WTC11 (cell line): ENCODE measurements around the gene NFIX. TPM values are rescaled to one million over a fixed set of nuclear protein-coding genes. Genes with fewer than 3 reads are reported as not detected.

Experiments
- ATAC-seq: fragments of 200-7000 bp; cut with Tn5 transposase; 2 replicates; pipeline ENCODE4 v1.10.0; 2021; ENCODE audit warnings: mild to moderate bottlenecking, moderate library complexity
- CTCF ChIA-PET: fragments of 300-600 bp; sonication (Branson Sonifier 250); formaldehyde crosslinking; loops from one replicate; lab custom pipeline; 2021; ENCODE audit warnings: antibody characterized with exemption; lab: Charles Lee
- POLR2A ChIA-PET: fragments of 350-600 bp; sonication (Branson Sonifier 250); formaldehyde crosslinking; loops from one replicate; lab custom pipeline; 2021; ENCODE audit warnings: antibody characterized with exemption; lab: Charles Lee
- DNase-seq: peaks from one replicate; pipeline ENCODE4 v3.0.0; 2021; ENCODE audit warnings: low spot score
- H3K27ac Mint-ChIP-seq: 2 replicates; pipeline ENCODE4 v1.8.0; 2021; ENCODE audit warnings: mixed read lengths
- H3K27me3 Mint-ChIP-seq: 2 replicates; pipeline ENCODE4 v1.8.0; 2021; ENCODE audit warnings: low read depth, mild to moderate bottlenecking, moderate library complexity, mixed read lengths
- H3K36me3 Mint-ChIP-seq: 2 replicates; pipeline ENCODE4 v1.8.0; 2021; ENCODE audit warnings: mixed read lengths
- H3K4me1 Mint-ChIP-seq: 2 replicates; pipeline ENCODE4 v1.8.0; 2022; ENCODE audit warnings: mixed read lengths
- H3K4me3 Mint-ChIP-seq: 2 replicates; pipeline ENCODE4 v1.8.0; 2021; ENCODE audit warnings: mild to moderate bottlenecking, moderate library complexity, mixed read lengths
- H3K9me3 Mint-ChIP-seq: 2 replicates; pipeline ENCODE4 v1.8.0; 2021; ENCODE audit warnings: mixed read lengths
- ATF3 ChIP-seq: sonication (generic); formaldehyde crosslinking; conservative IDR thresholded peaks from 2 replicates; pipeline ENCODE4 v1.8.1; 2022; ENCODE audit warnings: mild to moderate bottlenecking, missing genetic modification reagents
- CREB1 ChIP-seq: sonication (generic); formaldehyde crosslinking; IDR thresholded peaks from 2 replicates; pipeline ENCODE4 v1.8.0; 2023; ENCODE audit warnings: mild to moderate bottlenecking, missing genetic modification reagents
- ERG ChIP-seq: fragments of 250-450 bp; sonication (Bioruptor Pico); IDR thresholded peaks from 2 replicates; pipeline ENCODE4 v1.8.0; 2021; ENCODE audit warnings: mild to moderate bottlenecking
- GABPB1 ChIP-seq: sonication (generic); formaldehyde crosslinking; IDR thresholded peaks from 2 replicates; pipeline ENCODE4 v1.8.1; 2023; ENCODE audit warnings: mild to moderate bottlenecking, missing genetic modification reagents
- HMGXB4 ChIP-seq: sonication (generic); formaldehyde crosslinking; IDR thresholded peaks from 2 replicates; pipeline ENCODE4 v1.8.1; 2023; ENCODE audit warnings: mild to moderate bottlenecking, moderate library complexity, missing genetic modification reagents
- IRF1 ChIP-seq: sonication (generic); formaldehyde crosslinking; IDR thresholded peaks from 2 replicates; pipeline ENCODE4 v1.8.0; 2023; ENCODE audit warnings: missing genetic modification reagents
- KAT7 ChIP-seq: sonication (generic); formaldehyde crosslinking; IDR thresholded peaks from 2 replicates; pipeline ENCODE4 v1.8.1; 2023; ENCODE audit warnings: missing genetic modification reagents, mild to moderate bottlenecking, borderline replicate concordance
- MAX ChIP-seq: sonication (generic); formaldehyde crosslinking; IDR thresholded peaks from 2 replicates; pipeline ENCODE4 v1.8.0; 2022; ENCODE audit warnings: mild to moderate bottlenecking, missing genetic modification reagents
- MXD4 ChIP-seq: fragments of 250-450 bp; sonication (Bioruptor Pico); IDR thresholded peaks from 2 replicates; pipeline ENCODE4 v1.8.0; 2021; ENCODE audit warnings: mild to moderate bottlenecking, moderate library complexity, borderline replicate concordance
- SMAD3 ChIP-seq: sonication (generic); formaldehyde crosslinking; IDR thresholded peaks from 2 replicates; pipeline ENCODE4 v1.8.0; 2022; ENCODE audit warnings: missing genetic modification reagents, mild to moderate bottlenecking, borderline replicate concordance
- STAT6 ChIP-seq: sonication (generic); formaldehyde crosslinking; conservative IDR thresholded peaks from 2 replicates; pipeline ENCODE4 v1.8.1; 2023; ENCODE audit warnings: mild to moderate bottlenecking, low read depth, missing genetic modification reagents, moderate library complexity
- TCF7 ChIP-seq: sonication (generic); formaldehyde crosslinking; IDR thresholded peaks from 2 replicates; pipeline ENCODE4 v1.8.0; 2022; ENCODE audit warnings: mild to moderate bottlenecking, low read depth, missing genetic modification reagents, moderate library complexity
- USF1 ChIP-seq: sonication (generic); formaldehyde crosslinking; IDR thresholded peaks from 2 replicates; pipeline ENCODE4 v1.8.0; 2022; ENCODE audit warnings: mild to moderate bottlenecking, missing genetic modification reagents
- ZNF121 ChIP-seq: sonication (generic); formaldehyde crosslinking; IDR thresholded peaks from 2 replicates; pipeline ENCODE4 v1.8.0; 2023; ENCODE audit warnings: missing genetic modification reagents
- ZNF416 ChIP-seq: fragments of 250-450 bp; sonication (Bioruptor Pico); IDR thresholded peaks from 2 replicates; pipeline ENCODE4 v1.9.0; 2021; ENCODE audit warnings: mild to moderate bottlenecking, inconsistent platforms
- ZNF423 ChIP-seq: fragments of 250-450 bp; sonication (Bioruptor Pico); IDR thresholded peaks from 2 replicates; pipeline ENCODE4 v2.1.2; 2022; ENCODE audit warnings: mild to moderate bottlenecking, moderate library complexity
- ZNF425 ChIP-seq: fragments of 250-450 bp; sonication (Bioruptor Pico); conservative IDR thresholded peaks from 2 replicates; pipeline ENCODE4 v1.9.0; 2021; ENCODE audit warnings: mild to moderate bottlenecking
- ZSCAN18 ChIP-seq: fragments of 250-450 bp; sonication (Bioruptor Pico); IDR thresholded peaks from 2 replicates; pipeline ENCODE4 v2.1.2; 2022; ENCODE audit warnings: mild to moderate bottlenecking, moderate library complexity
- total RNA-seq: library from RNA; stranded (reverse); gene quantifications from 3 replicates; pipeline ENCODE4 v1.2.3, GENCODE V29; 2021

NFIX gene
- total RNA-seq, 1 experiment from 2014 or later, result 1.4 TPM

GRCh38 chr19:13100841-13101589, 105.7 kb downstream of the NFIX start:
- ATAC-seq (peak; percentile 4; the same call in 1 of the 2 replicates), DNase-seq (peak; percentile 60)
- TF ChIP-seq CREB1 (CRISPR knock-in tag) (no peak), TCF7 (no peak), ZNF121 (CRISPR knock-in tag) (no peak), GABPB1 (no peak), USF1 (no peak), MAX (no peak), ZNF416 (CRISPR knock-in tag) (no peak), ZSCAN18 (CRISPR knock-in tag) (no peak), IRF1 (CRISPR knock-in tag) (no peak), ATF3 (CRISPR knock-in tag) (no peak), ERG (no peak), STAT6 (CRISPR knock-in tag) (no peak), SMAD3 (CRISPR knock-in tag) (no peak), ZNF425 (CRISPR knock-in tag) (no peak), HMGXB4 (CRISPR knock-in tag) (no peak), KAT7 (no peak), ZNF423 (CRISPR knock-in tag) (no peak), MXD4 (no peak)
- POLR2A ChIA-PET, result interaction anchor here (1.0 kb wide), 1 partner anchor 51 kb away, joined by 4 read pairs; no protein-coding TSS in a partner anchor
- H3K9me3 Mint-ChIP-seq, result no peaks in the 10 kb centered on the region
- peaks cover 64% of the 10 kb centered on the region for H3K27me3 Mint-ChIP-seq
- H3K4me3 Mint-ChIP-seq, result peak overlapping the region; percentile 18; the same call in 1 of the 2 replicates
- H3K4me1 Mint-ChIP-seq, result peaks cover 17% of the 10 kb centered on the region
- H3K27ac Mint-ChIP-seq, result no peak overlapping the region
- CTCF ChIA-PET, result interaction anchor here (0.5 to 3.9 kb wide), 47 partner anchors 9 to 1472 kb away, joined by 3 to 36 read pairs (median 4); partner anchors contain the start of genes DAND5, GCDH, IER2 and NACC1
- H3K36me3 Mint-ChIP-seq, result no peaks in the 10 kb centered on the region
